GM12878 (cell line): Measurements from ENCODE around the gene HSD17B13. TPM values are rescaled to one million over a fixed set of nuclear protein-coding genes. Genes with fewer than 3 reads are reported as not detected.

Experiments used
- ATAC-seq: fragments of 200-7000 bp; cut with Tn5 transposase; 3 replicates; pipeline ENCODE4 v1.9.1; 2020; ENCODE audit warnings: mild to moderate bottlenecking, moderate library complexity
- BruUV-seq: library from RNA; stranded (reverse); fragments of 400-500 nt; replicated peaks from 2 replicates; lab custom pipeline; 2021; lab: Mats Ljungman, UMichigan
- CTCF ChIA-PET: fragments of 300-600 bp; sonication (Branson Sonifier 250); formaldehyde crosslinking; extraction: SDS; loops from one replicate; lab custom pipeline; 2021; ENCODE audit warnings: inconsistent platforms; lab: Yijun Ruan, JAX
- POLR2A ChIA-PET: fragments of 350-600 bp; formaldehyde crosslinking; extraction: SDS; loops from one replicate; lab custom pipeline; 2021; ENCODE audit warnings: inconsistent platforms; lab: Charles Lee
- RAD21 ChIA-PET: fragments of 300-600 bp; sonication (Branson Sonifier 250); formaldehyde crosslinking; loops from one replicate; lab custom pipeline; 2023; ENCODE audit warnings: antibody characterized with exemption; ENCODE audit not compliant: unreplicated experiment; lab: Charles Lee
- SMC1A ChIA-PET: fragments of 300-600 bp; sonication (Branson Sonifier 250); formaldehyde crosslinking; loops from one replicate; lab custom pipeline; 2023; ENCODE audit not compliant: unreplicated experiment, uncharacterized antibody; lab: Charles Lee
- DNase-seq: peaks from one replicate; pipeline ENCODE4 v3.0.0-alpha.2; 2011; ENCODE audit warnings: low read depth, low spot score
- FAIRE-seq: peaks from 3 replicates; lab custom pipeline; 2011; peaks lifted over from hg19 to GRCh38; lab: Jason Lieb, UNC
- H2AFZ ChIP-seq: 2 replicates; pipeline ENCODE4 v1.6.0; 2011; ENCODE audit warnings: low read depth, low read length, control low read depth; ENCODE audit not compliant: control insufficient read depth
- H3K27ac ChIP-seq: 2 replicates; pipeline ENCODE4 v1.5.1; 2011; ENCODE audit warnings: control low read depth; ENCODE audit not compliant: control insufficient read depth, insufficient read depth
- H3K27me3 ChIP-seq, 2 experiments: replicated peaks in 1 of 2; 2 replicates each; pipeline versions ENCODE4 v1.6.0 to v1.6.1; 2011; ENCODE audit warnings: low read length in 1 of 2; ENCODE audit not compliant: control insufficient read depth in 2 of 2, insufficient read depth in 2 of 2
- H3K36me3 ChIP-seq, 2 experiments: 2 replicates each; pipeline ENCODE4 v1.5.1; 2011; ENCODE audit warnings: low read length in 1 of 2; ENCODE audit not compliant: control insufficient read depth in 2 of 2, insufficient read depth in 2 of 2
- H3K4me1 ChIP-seq: 2 replicates; pipeline ENCODE4 v1.6.1; 2011; ENCODE audit warnings: mild to moderate bottlenecking, low read length, moderate library complexity, mixed read lengths; ENCODE audit not compliant: control insufficient read depth, insufficient read depth
- H3K4me2 ChIP-seq: 2 replicates; pipeline ENCODE4 v1.6.0; 2011; ENCODE audit warnings: control low read depth; ENCODE audit not compliant: control insufficient read depth, insufficient read depth
- H3K4me3 ChIP-seq: fragments of 200-600 bp; sonication (generic); 2 replicates; pipeline ENCODE4 v1.5.1; 2016
- H3K79me2 ChIP-seq: 2 replicates; pipeline ENCODE4 v1.6.0; 2011; ENCODE audit warnings: low read length; ENCODE audit not compliant: control insufficient read depth, insufficient read depth
- H3K9ac ChIP-seq: 2 replicates; pipeline ENCODE4 v1.8.0; 2011; ENCODE audit warnings: low read length, control low read depth, mixed read lengths; ENCODE audit not compliant: control insufficient read depth, insufficient read depth
- H3K9me3 ChIP-seq: replicated peaks from 3 replicates; pipeline ENCODE4 v1.5.1; 2011; ENCODE audit warnings: mild to moderate bottlenecking, low read length; ENCODE audit not compliant: control insufficient read depth, insufficient read depth
- H4K20me1 ChIP-seq: 2 replicates; pipeline ENCODE4 v1.6.0; 2011; ENCODE audit not compliant: control insufficient read depth, insufficient read depth
- FOS ChIP-seq: IDR thresholded peaks from 3 replicates; pipeline ENCODE4 v1.6.1; 2011; ENCODE audit warnings: borderline replicate concordance; ENCODE audit not compliant: insufficient read length; ENCODE audit errors: extremely low read depth
- FOXM1 ChIP-seq: IDR thresholded peaks from 2 replicates; pipeline ENCODE4 v1.6.1; 2012; ENCODE audit warnings: low read depth, mild to moderate bottlenecking, inconsistent platforms, low read length, moderate library complexity
- HCFC1 ChIP-seq: fragments of 150-350 bp; IDR thresholded peaks from 2 replicates; pipeline ENCODE4 v1.6.1; 2014; ENCODE audit warnings: low read length
- KAT2A ChIP-seq: conservative IDR thresholded peaks from 2 replicates; pipeline ENCODE4 v1.6.1; 2011; ENCODE audit warnings: low read depth, low read length; ENCODE audit not compliant: control insufficient read depth
- MEF2B ChIP-seq: fragments of 450-650 bp; IDR thresholded peaks from 2 replicates; pipeline ENCODE4 v1.6.1; 2018; ENCODE audit warnings: mild to moderate bottlenecking, moderate library complexity; ENCODE audit not compliant: partially characterized antibody, poor library complexity, severe bottlenecking
- POLR2A ChIP-seq: IDR thresholded peaks from 2 replicates; pipeline ENCODE4 v1.6.1; 2011; ENCODE audit warnings: low read depth, mild to moderate bottlenecking, low read length
- RAD21 ChIP-seq: IDR thresholded peaks from 2 replicates; pipeline ENCODE4 v1.6.1; 2011; ENCODE audit warnings: mild to moderate bottlenecking, low read depth, low read length, moderate library complexity; ENCODE audit not compliant: insufficient read depth
- SIN3A ChIP-seq: IDR thresholded peaks from 2 replicates; pipeline ENCODE4 v1.6.1; 2012; ENCODE audit warnings: low read depth, low read length, improper control_type of control experiment
- SUPT20H ChIP-seq: IDR thresholded peaks from 2 replicates; pipeline ENCODE4 v1.6.1; 2011; ENCODE audit warnings: low read depth, mild to moderate bottlenecking, low read length, moderate library complexity, borderline replicate concordance; ENCODE audit not compliant: control insufficient read depth
- TCF12 ChIP-seq: IDR thresholded peaks from 2 replicates; pipeline ENCODE4 v1.6.1; 2011; ENCODE audit warnings: low read depth, mild to moderate bottlenecking, low read length
- WGBS: methylation state at CpG from one replicate; pipeline ENCODE4 v1.1.6; 2016; ENCODE audit warnings: low lambda C conversion rate; ENCODE audit not compliant: insufficient replicate concordance, insufficient coverage; ENCODE audit errors: missing lambda C conversion rate; 5-methylcytosine and 5-hydroxymethylcytosine counted together
- in situ Hi-C: fragments of 300-500 bp; cut with MboI; formaldehyde crosslinking; loops from 9 replicates; pipeline ENCODE4 v1.14.3; 2018; ENCODE audit warnings: mixed read lengths
- intact Hi-C: fragments of 100-400 bp; cut with micrococcal nuclease; formaldehyde crosslinking; loops from one replicate; pipeline ENCODE4 v1.14.2; 2022; ENCODE audit not compliant: unreplicated experiment
- polyA plus RNA-seq, 11 experiments: library from polyadenylated mRNA; depleted of rRNA in 4 of 11; unstranded in 6 of 11; stranded (reverse) in 5 of 11; fragments of >200 nt; fragmentation: Nextera tagmentation in 4 of 11; fragmentation: Illumina TruSeq in 1 of 11; extraction: Ambion mirVana in 4 of 11; extraction: Trizol in 1 of 11; gene quantifications; 1 replicate in 1 of 11; 2 replicates in 10 of 11; pipeline versions ENCODE4 v1.2.1 to v1.2.3, GENCODE V29; 2011 to 2016; ENCODE audit warnings: inconsistent platforms in 2 of 11, missing spikeins in 2 of 11, low read depth in 1 of 11
- total RNA-seq, 4 experiments: library from RNA; depleted of rRNA in 3 of 4; stranded (reverse); fragments of >200 nt in 3 of 4; fragmentation: Illumina TruSeq in 1 of 4; extraction: Trizol in 1 of 4; gene quantifications; 2 replicates each; pipeline versions ENCODE4 v1.2.1 to v1.2.3, GENCODE V29; 2013 to 2021
- TF ChIP-seq, protein P1 (sequence below): fragments of 450-650 bp; IDR thresholded peaks from 2 replicates; pipeline ENCODE4 v1.6.1; 2016; ENCODE audit warnings: mild to moderate bottlenecking, moderate library complexity, borderline replicate concordance
- TF ChIP-seq, protein P2 (sequence below): IDR thresholded peaks from 2 replicates; pipeline ENCODE4 v1.6.1; 2011; ENCODE audit warnings: borderline replicate concordance, low read depth, mild to moderate bottlenecking, moderate library complexity, mixed read lengths, low read length; ENCODE audit not compliant: insufficient read depth; ENCODE audit errors: extremely low read length

The HSD17B13 gene
- total and polyA plus RNA-seq, 10 of the 15 experiments (the other 5 are each of a cell fraction or from before 2014, with no cell fraction given) = 0.03 to 0.09 (median 0.04) TPM; not detected in 4

DNA sequence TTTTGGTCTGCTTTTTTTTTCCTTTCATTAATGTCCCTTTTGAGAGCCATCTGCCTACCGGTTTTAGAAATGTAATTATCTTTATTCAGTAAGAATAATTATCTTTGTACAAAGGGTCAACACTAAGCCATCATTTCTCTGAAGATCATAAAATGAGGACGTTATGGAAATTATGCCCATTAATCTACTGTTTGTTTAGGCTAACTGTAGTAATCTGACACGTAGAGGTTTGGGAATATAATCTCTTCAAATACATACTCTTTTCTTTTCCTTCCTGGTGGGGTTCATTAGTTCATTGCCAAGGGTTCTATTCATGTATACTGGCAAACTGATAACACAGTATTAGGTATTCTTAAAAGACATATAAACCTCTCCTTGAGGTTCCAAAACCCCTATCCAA, 3.8 kb upstream of the HSD17B13 start:
- ChIA-PET RAD21 (no interaction called here), POLR2A (no interaction called here), CTCF (no interaction called here), SMC1A (no interaction called here)
- WGBS = 12% methylated on average over 3 of the region's 3 CpGs
- Histone ChIP-seq H3K9me3 (no peaks in the 10 kb centered on the region), H3K27ac (no peak overlapping the region), H3K9ac (no peak overlapping the region), H3K79me2 (no peaks in the 10 kb centered on the region), H4K20me1 (no peaks in the 10 kb centered on the region), H3K4me2 (no peak overlapping the region), H3K36me3 (no peaks in the 10 kb centered on the region), H3K27me3 (no peaks in the 10 kb centered on the region), H3K4me1 (no peaks in the 10 kb centered on the region), H3K4me3 (no peak overlapping the region), H2AFZ (no peak overlapping the region)
- intact Hi-C loops = no loop called here
- no TSS peak for BruUV-seq
- ATAC-seq (no peak), FAIRE-seq (no peak), DNase-seq (no peak)
- in situ Hi-C loops = no loop called here
- TF ChIP-seq KAT2A = no peak
- TF ChIP-seq SUPT20H = no peak
- no peak for TF ChIP-seq SIN3A

DNA sequence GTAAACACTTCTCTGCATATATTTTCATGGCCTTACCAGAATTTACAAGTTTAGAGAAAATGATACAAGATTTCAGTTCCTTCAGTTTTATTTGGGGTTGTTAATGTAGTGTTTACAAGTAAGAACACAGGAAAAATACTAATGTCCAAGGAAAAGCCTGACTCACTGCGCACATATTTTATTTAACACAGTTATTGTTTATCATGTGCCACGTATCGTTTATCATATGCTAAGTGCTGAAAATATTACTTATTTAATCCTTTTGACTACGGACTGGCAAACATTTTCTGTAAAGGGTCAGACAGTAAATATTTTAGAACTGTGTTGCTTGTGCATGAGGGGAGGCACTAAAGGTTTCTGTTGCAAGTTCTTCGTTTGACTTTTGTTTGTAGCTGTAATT, 794 bp downstream of the HSD17B13 start:
- no peaks in the 10 kb centered on the region for H3K36me3 ChIP-seq
- no peak overlapping the region for H3K9ac ChIP-seq
- no peak overlapping the region for H3K27ac ChIP-seq
- H3K9me3 ChIP-seq = no peaks in the 10 kb centered on the region
- in situ Hi-C loops = no loop called here
- no peak overlapping the region for H3K4me3 ChIP-seq
- WGBS = 58% methylated on average over 5 of the region's 5 CpGs
- ChIA-PET CTCF (no interaction called here), RAD21 (no interaction called here), SMC1A (no interaction called here)
- no TSS peak for BruUV-seq
- no peaks in the 10 kb centered on the region; a peak in 1 of 4 replicates for H3K27me3 ChIP-seq
- FAIRE-seq = no peak
- no peaks in the 10 kb centered on the region for H4K20me1 ChIP-seq
- no peak overlapping the region for H2AFZ ChIP-seq
- intact Hi-C loops = no loop called here
- ATAC-seq = no peak
- no peaks in the 10 kb centered on the region for H3K79me2 ChIP-seq
- DNase-seq = no peak
- no peak overlapping the region for H3K4me2 ChIP-seq
- TF ChIP-seq POLR2A (no peak), SUPT20H (no peak), TCF12 (no peak), FOS (no peak), FOXM1 (no peak), RAD21 (no peak), MEF2B (no peak), HCFC1 (no peak)
- TF ChIP-seq, protein P1, sequence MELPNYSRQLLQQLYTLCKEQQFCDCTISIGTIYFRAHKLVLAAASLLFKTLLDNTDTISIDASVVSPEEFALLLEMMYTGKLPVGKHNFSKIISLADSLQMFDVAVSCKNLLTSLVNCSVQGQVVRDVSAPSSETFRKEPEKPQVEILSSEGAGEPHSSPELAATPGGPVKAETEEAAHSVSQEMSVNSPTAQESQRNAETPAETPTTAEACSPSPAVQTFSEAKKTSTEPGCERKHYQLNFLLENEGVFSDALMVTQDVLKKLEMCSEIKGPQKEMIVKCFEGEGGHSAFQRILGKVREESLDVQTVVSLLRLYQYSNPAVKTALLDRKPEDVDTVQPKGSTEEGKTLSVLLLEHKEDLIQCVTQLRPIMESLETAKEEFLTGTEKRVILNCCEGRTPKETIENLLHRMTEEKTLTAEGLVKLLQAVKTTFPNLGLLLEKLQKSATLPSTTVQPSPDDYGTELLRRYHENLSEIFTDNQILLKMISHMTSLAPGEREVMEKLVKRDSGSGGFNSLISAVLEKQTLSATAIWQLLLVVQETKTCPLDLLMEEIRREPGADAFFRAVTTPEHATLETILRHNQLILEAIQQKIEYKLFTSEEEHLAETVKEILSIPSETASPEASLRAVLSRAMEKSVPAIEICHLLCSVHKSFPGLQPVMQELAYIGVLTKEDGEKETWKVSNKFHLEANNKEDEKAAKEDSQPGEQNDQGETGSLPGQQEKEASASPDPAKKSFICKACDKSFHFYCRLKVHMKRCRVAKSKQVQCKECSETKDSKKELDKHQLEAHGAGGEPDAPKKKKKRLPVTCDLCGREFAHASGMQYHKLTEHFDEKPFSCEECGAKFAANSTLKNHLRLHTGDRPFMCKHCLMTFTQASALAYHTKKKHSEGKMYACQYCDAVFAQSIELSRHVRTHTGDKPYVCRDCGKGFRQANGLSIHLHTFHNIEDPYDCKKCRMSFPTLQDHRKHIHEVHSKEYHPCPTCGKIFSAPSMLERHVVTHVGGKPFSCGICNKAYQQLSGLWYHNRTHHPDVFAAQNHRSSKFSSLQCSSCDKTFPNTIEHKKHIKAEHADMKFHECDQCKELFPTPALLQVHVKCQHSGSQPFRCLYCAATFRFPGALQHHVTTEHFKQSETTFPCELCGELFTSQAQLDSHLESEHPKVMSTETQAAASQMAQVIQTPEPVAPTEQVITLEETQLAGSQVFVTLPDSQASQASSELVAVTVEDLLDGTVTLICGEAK = no peak
- TF ChIP-seq, protein P2, sequence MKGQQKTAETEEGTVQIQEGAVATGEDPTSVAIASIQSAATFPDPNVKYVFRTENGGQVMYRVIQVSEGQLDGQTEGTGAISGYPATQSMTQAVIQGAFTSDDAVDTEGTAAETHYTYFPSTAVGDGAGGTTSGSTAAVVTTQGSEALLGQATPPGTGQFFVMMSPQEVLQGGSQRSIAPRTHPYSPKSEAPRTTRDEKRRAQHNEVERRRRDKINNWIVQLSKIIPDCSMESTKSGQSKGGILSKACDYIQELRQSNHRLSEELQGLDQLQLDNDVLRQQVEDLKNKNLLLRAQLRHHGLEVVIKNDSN = no peak
- TF ChIP-seq, all 136 proteins: peak for 0
- no peaks in the 10 kb centered on the region for H3K4me1 ChIP-seq
- POLR2A ChIA-PET = no interaction called here
